Neural cell (in vitro differentiated cells): ENCODE results near the gene TOLLIP. TPM values are rescaled to one million over a fixed set of nuclear protein-coding genes. Genes with fewer than 3 reads are reported as not detected.

Experiments used
- H2AFZ ChIP-seq: fragments of 200-600, 300-800 bp; sonication (generic), shearing (Covaris generic); 2 replicates; pipeline ENCODE4 v1.6.0; 2014; ENCODE audit warnings: low read depth, mild to moderate bottlenecking, antibody characterized with exemption, low read length, moderate library complexity
- H3F3A ChIP-seq: fragments of 200-600 bp; shearing (Covaris generic); 2 replicates; pipeline ENCODE4 v1.6.1; 2016; ENCODE audit warnings: mild to moderate bottlenecking, moderate library complexity, mixed read lengths, antibody characterized with exemption, low read length; ENCODE audit not compliant: insufficient read depth, poor library complexity, severe bottlenecking
- H3K27ac ChIP-seq: fragments of 200-600, 300-800 bp; sonication (generic), shearing (Covaris generic); 2 replicates; pipeline ENCODE4 v1.5.1; 2014; ENCODE audit warnings: mild to moderate bottlenecking, low read length, moderate library complexity
- H3K27me3 ChIP-seq: fragments of 300-800, 200-600 bp; sonication (generic), shearing (Covaris generic); 2 replicates; pipeline ENCODE4 v1.6.0; 2014; ENCODE audit warnings: mild to moderate bottlenecking, low read depth, low read length, moderate library complexity; ENCODE audit not compliant: insufficient read depth
- H3K36me3 ChIP-seq: fragments of 300-800, 200-600 bp; sonication (generic), shearing (Covaris generic); 2 replicates; pipeline ENCODE4 v1.5.1; 2014; ENCODE audit warnings: mild to moderate bottlenecking, antibody characterized with exemption, low read length, moderate library complexity; ENCODE audit not compliant: insufficient read depth
- H3K4me2 ChIP-seq: fragments of 300-800, 200-600 bp; sonication (generic), shearing (Covaris generic); 2 replicates; pipeline ENCODE4 v1.6.0; 2014; ENCODE audit warnings: mild to moderate bottlenecking, low read length
- H3K4me3 ChIP-seq: fragments of 300-800, 200-600 bp; sonication (generic), shearing (Covaris generic); 2 replicates; pipeline ENCODE4 v1.5.1; 2014; ENCODE audit warnings: mild to moderate bottlenecking, low read length, moderate library complexity
- H3K79me2 ChIP-seq: fragments of 200-600 bp; shearing (Covaris generic); replicated peaks from 2 replicates; pipeline ENCODE4 v1.6.0; 2014; ENCODE audit warnings: mild to moderate bottlenecking, low read length, moderate library complexity; ENCODE audit not compliant: insufficient read depth
- H3K9ac ChIP-seq: fragments of 300-800, 200-600 bp; sonication (generic), shearing (Covaris generic); 2 replicates; pipeline ENCODE4 v1.6.1; 2016; ENCODE audit warnings: mild to moderate bottlenecking, low read length, mixed read lengths
- H3K9me2 ChIP-seq: fragments of 200-600 bp; shearing (Covaris generic); 2 replicates; pipeline ENCODE4 v1.6.1; 2016; ENCODE audit warnings: mild to moderate bottlenecking, low read length, mixed read lengths; ENCODE audit not compliant: insufficient read depth
- H3K9me3 ChIP-seq: fragments of 200-600, 300-800 bp; sonication (generic), shearing (Covaris generic); 2 replicates; pipeline ENCODE4 v1.6.1; 2016; ENCODE audit warnings: mild to moderate bottlenecking, mixed run types, low read length, moderate library complexity, mixed read lengths
- H4K20me1 ChIP-seq: fragments of 200-600 bp; shearing (Covaris generic); 2 replicates; pipeline ENCODE4 v1.6.1; 2016; ENCODE audit warnings: mild to moderate bottlenecking, mixed run types; ENCODE audit not compliant: insufficient read depth
- EP300 ChIP-seq: fragments of 450-650 bp; conservative IDR thresholded peaks from 2 replicates; pipeline ENCODE4 v1.6.1; 2014; ENCODE audit warnings: antibody characterized with exemption, mild to moderate bottlenecking, moderate library complexity; ENCODE audit not compliant: poor library complexity, severe bottlenecking
- EZH2 ChIP-seq: fragments of 200-600, 300-800 bp; shearing (Covaris generic), sonication (generic); IDR thresholded peaks from 2 replicates; pipeline ENCODE4 v1.6.1; 2014; ENCODE audit warnings: antibody characterized with exemption, low read length, borderline replicate concordance, mild to moderate bottlenecking; ENCODE audit not compliant: insufficient read depth, poor library complexity, severe bottlenecking
- MXI1 ChIP-seq: fragments of 450-650 bp; conservative IDR thresholded peaks from 2 replicates; pipeline ENCODE4 v1.6.1; 2014; ENCODE audit warnings: antibody characterized with exemption, mild to moderate bottlenecking; ENCODE audit not compliant: poor library complexity, severe bottlenecking
- POLR2AphosphoS5 ChIP-seq: IDR thresholded peaks from 2 replicates; pipeline ENCODE4 v1.6.1; 2012
- RAD21 ChIP-seq: fragments of 450-650 bp; conservative IDR thresholded peaks from 2 replicates; pipeline ENCODE4 v1.6.1; 2014; ENCODE audit warnings: antibody characterized with exemption, mild to moderate bottlenecking, moderate library complexity
- SMC3 ChIP-seq: fragments of 450-650 bp; conservative IDR thresholded peaks from 2 replicates; pipeline ENCODE4 v1.6.1; 2014; ENCODE audit warnings: antibody characterized with exemption, mild to moderate bottlenecking, moderate library complexity; ENCODE audit not compliant: poor library complexity
- TAF1 ChIP-seq: IDR thresholded peaks from 2 replicates; pipeline ENCODE4 v1.6.1; 2012; ENCODE audit warnings: low read depth
- polyA plus RNA-seq: library from polyadenylated mRNA; depleted of rRNA; stranded (reverse); fragments of >200 nt; gene quantifications from 2 replicates; pipeline ENCODE4 v1.2.3, GENCODE V29; 2014
- TF ChIP-seq, protein P1 (sequence below): fragments of 450-650 bp; IDR thresholded peaks from 2 replicates; pipeline ENCODE4 v1.5.1; 2014; ENCODE audit warnings: antibody characterized with exemption, mild to moderate bottlenecking, moderate library complexity; ENCODE audit not compliant: poor library complexity, severe bottlenecking
- TF ChIP-seq, protein P2 (sequence below): IDR thresholded peaks from 2 replicates; pipeline ENCODE4 v1.6.1; 2012; ENCODE audit warnings: borderline replicate concordance

Gene TOLLIP
- polyA plus RNA-seq, 1 donor from 2014 or later: 24.1 TPM

DNA sequence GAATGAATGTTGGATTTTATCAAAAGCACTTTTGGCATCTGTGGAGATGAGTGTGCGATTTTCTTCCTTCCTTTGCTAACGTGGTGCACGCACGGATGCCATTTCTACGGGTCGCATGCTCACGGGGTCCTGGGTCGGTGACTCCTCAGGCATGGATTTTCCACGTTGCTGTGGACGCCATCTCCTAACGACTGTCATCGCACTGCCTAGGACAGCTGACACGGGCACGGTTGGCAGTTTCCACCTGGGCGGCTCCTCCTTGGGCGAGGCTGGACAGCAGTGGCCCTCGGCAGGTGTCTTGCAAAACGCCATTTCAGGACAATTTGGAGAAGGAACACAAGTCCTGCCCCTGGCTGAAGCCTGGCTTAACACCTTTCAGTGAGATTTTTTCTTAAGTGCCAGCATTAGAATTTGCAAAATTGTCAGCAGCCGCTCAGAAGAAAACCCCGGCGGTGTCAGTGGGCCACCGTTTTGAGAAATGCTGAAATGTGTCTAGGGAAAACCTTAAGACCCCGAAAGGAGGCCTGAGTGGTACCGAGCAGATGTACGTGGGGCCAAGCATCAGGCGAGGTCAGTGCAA lies 34.7 kb upstream of the TOLLIP start:
- TF ChIP-seq EZH2: no peak
- Histone ChIP-seq H3K36me3 (no peaks in the 10 kb centered on the region), H3K4me3 (no peak overlapping the region), H3K4me2 (no peak overlapping the region), H3K27me3 (no peaks in the 10 kb centered on the region), H3K9me3 (no peaks in the 10 kb centered on the region), H4K20me1 (no peaks in the 10 kb centered on the region), H3K27ac (no peak overlapping the region), H2AFZ (no peak overlapping the region), H3K9me2 (no peaks in the 10 kb centered on the region), H3K79me2 (no peaks in the 10 kb centered on the region), H3F3A (no peaks in the 10 kb centered on the region), H3K9ac (no peak overlapping the region)

DNA sequence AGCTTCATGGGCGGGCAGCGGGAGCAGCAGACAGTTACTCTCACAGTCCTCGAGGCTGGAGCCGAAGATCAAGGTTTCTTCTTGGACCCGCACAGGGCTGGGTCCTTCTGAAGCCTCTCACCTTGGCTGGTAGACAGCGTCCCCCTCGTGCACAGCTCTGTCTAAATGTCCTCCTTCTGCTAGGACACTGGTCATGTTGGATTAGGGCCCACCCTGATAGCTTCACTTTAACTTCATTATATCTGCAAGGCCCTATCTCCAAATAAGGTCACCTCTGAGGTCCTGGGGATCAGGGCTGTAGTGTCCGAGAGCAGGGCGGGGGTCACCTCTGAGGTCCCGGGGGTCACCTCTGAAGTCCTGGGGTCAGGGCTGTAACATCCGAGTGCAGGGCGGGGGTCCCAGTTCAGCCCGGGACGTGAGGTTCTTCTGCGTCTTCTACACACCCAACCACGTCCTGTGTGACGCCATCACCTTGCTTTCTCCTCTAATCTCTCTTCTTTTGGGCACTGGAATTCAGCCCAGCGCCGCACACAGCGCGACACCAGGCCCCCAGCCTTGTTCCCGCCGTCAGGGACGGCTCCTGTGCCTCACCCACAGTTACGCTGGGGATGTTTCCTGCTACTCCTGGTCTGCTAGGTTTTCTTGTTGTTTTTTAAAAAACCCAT lies 34.1 kb upstream of the TOLLIP start:
- H3K27ac ChIP-seq: no peak overlapping the region
- H3K4me3 ChIP-seq: no peak overlapping the region
- no peak overlapping the region for H3K4me2 ChIP-seq
- no peak for TF ChIP-seq SMC3
- no peak for TF ChIP-seq EZH2
- no peak for TF ChIP-seq EP300
- no peak for TF ChIP-seq RAD21
- TF ChIP-seq, protein P1, sequence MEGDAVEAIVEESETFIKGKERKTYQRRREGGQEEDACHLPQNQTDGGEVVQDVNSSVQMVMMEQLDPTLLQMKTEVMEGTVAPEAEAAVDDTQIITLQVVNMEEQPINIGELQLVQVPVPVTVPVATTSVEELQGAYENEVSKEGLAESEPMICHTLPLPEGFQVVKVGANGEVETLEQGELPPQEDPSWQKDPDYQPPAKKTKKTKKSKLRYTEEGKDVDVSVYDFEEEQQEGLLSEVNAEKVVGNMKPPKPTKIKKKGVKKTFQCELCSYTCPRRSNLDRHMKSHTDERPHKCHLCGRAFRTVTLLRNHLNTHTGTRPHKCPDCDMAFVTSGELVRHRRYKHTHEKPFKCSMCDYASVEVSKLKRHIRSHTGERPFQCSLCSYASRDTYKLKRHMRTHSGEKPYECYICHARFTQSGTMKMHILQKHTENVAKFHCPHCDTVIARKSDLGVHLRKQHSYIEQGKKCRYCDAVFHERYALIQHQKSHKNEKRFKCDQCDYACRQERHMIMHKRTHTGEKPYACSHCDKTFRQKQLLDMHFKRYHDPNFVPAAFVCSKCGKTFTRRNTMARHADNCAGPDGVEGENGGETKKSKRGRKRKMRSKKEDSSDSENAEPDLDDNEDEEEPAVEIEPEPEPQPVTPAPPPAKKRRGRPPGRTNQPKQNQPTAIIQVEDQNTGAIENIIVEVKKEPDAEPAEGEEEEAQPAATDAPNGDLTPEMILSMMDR: no peak
- no peak for TF ChIP-seq POLR2AphosphoS5
- TF ChIP-seq, protein P2, sequence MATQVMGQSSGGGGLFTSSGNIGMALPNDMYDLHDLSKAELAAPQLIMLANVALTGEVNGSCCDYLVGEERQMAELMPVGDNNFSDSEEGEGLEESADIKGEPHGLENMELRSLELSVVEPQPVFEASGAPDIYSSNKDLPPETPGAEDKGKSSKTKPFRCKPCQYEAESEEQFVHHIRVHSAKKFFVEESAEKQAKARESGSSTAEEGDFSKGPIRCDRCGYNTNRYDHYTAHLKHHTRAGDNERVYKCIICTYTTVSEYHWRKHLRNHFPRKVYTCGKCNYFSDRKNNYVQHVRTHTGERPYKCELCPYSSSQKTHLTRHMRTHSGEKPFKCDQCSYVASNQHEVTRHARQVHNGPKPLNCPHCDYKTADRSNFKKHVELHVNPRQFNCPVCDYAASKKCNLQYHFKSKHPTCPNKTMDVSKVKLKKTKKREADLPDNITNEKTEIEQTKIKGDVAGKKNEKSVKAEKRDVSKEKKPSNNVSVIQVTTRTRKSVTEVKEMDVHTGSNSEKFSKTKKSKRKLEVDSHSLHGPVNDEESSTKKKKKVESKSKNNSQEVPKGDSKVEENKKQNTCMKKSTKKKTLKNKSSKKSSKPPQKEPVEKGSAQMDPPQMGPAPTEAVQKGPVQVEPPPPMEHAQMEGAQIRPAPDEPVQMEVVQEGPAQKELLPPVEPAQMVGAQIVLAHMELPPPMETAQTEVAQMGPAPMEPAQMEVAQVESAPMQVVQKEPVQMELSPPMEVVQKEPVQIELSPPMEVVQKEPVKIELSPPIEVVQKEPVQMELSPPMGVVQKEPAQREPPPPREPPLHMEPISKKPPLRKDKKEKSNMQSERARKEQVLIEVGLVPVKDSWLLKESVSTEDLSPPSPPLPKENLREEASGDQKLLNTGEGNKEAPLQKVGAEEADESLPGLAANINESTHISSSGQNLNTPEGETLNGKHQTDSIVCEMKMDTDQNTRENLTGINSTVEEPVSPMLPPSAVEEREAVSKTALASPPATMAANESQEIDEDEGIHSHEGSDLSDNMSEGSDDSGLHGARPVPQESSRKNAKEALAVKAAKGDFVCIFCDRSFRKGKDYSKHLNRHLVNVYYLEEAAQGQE: no peak
- no peak for TF ChIP-seq TAF1
- TF ChIP-seq MXI1: no peak
- no peak overlapping the region for H2AFZ ChIP-seq
- H3K9me3 ChIP-seq: no peaks in the 10 kb centered on the region
- H3K9ac ChIP-seq: no peak overlapping the region
- no peaks in the 10 kb centered on the region for H3F3A ChIP-seq
- H3K79me2 ChIP-seq: no peaks in the 10 kb centered on the region
- no peaks in the 10 kb centered on the region for H3K36me3 ChIP-seq
- no peaks in the 10 kb centered on the region for H3K27me3 ChIP-seq
- H3K9me2 ChIP-seq: no peaks in the 10 kb centered on the region
- H4K20me1 ChIP-seq: no peaks in the 10 kb centered on the region
